Measurements from ENCODE around the gene SS18L1. TPM values are rescaled to one million over a fixed set of nuclear protein-coding genes. Genes with fewer than 3 reads are reported as not detected.

The SS18L1 gene
- total RNA-seq, 1 experiment from 2014 or later = 28.1 TPM

DNA sequence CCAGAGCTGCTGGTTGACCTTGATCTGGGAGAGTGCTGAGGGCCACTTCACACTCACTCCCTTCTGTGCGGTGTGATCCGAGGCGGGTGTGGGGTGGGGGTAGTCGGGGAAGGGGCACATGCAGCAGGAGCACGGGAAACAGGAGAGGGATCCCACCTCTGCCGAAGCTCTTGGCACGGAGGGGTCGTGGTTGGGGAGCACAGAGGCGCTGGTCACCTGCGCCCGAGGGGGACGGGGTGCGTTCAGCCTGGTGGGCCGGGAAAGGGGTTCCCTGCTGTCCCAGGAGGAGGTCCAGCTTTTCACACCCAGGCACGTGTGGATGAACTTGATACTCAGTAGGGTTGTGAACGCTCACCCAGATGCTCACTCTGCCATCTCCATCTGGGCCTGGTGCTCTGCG, 17.3 kb downstream of the SS18L1 start:
- DNase-seq (ENCODE audit: low read depth, low spot score) (no peak), ATAC-seq (no peak)
- RAD21 ChIA-PET (ENCODE audit: low non-redundant PET in 1 of 2, low total read pairs in 2 of 2, uncharacterized antibody in 2 of 2, unreplicated experiment in 2 of 2) = no interaction called here
- POLR2A ChIA-PET = no interaction called here
- Histone ChIP-seq H3K4me3 (replicated peaks in 1 of 2; ENCODE audit: low read depth in 1 of 2, low read length in 2 of 2) (peak overlapping the region; percentile 22 to 34), H3K4me1 (ENCODE audit: control insufficient read depth in 1 of 2, insufficient read depth in 2 of 2, low read length in 2 of 2) (peaks cover 42 to 60% of the 10 kb centered on the region in 2 experiments), H2AFZ (ENCODE audit: low read depth, low read length, poor library complexity, severe bottlenecking) (no peak overlapping the region), H3K4me2 (ENCODE audit: low read length) (peak overlapping the region; percentile 85), H3K27me3 (ENCODE audit: insufficient read depth, low read length) (no peaks in the 10 kb centered on the region), H3K27ac (ENCODE audit: low read depth, low read length) (peak overlapping the region; percentile 55), H3K36me3 (ENCODE audit: control insufficient read depth in 1 of 2, insufficient read depth in 2 of 2, low read length in 2 of 2) (peaks cover 17 to 20% of the 10 kb centered on the region in 2 experiments; a peak in 3 of 4 replicates), H4K20me1 (ENCODE audit: insufficient read depth) (peaks cover 3% of the 10 kb centered on the region; the same call in 1 of the 2 replicates), H3K9me2 (ENCODE audit: insufficient read depth) (no peaks in the 10 kb centered on the region), H3K9ac (ENCODE audit: low read length) (peak overlapping the region; percentile 50), H3K9me3 (ENCODE audit: control insufficient read depth in 1 of 2, insufficient read depth in 1 of 2, low read depth in 1 of 2, low read length in 2 of 2) (no peaks in the 10 kb centered on the region), H3K79me2 (ENCODE audit: insufficient read depth, low read length) (peaks cover 52% of the 10 kb centered on the region)
- TF ChIP-seq EZH2 (IDR thresholded peaks at IDR 0.05) = no peak
- BruUV-seq (replicated peaks) = no TSS peak
- intact Hi-C loops (cut with micrococcal nuclease) = loop anchor here (2.0 kb wide), 1 partner anchor 22 kb away; the partner anchor contains the start of gene MTG2
- CTCF ChIA-PET = no interaction called here

DNA sequence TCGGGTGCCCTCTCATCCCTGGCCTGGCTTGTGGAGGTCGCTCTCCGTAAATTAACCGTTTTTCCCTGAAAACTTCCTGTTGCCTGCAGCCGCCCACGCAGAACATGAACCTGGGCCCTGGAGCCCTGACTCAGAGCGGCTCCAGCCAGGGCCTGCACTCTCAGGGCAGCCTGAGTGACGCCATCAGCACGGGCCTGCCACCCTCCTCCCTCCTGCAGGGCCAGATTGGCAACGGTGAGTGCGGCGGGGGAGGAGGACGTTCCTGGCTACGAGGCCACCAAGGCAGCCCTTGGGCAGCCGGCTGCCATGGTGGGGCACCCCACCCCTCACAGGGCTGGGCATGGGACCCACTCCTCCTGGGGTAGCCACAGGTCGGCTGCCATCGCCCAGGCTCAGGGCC, 17.8 kb downstream of the SS18L1 start:
- Histone ChIP-seq H3K79me2 (ENCODE audit: insufficient read depth, low read length) (peaks cover 48% of the 10 kb centered on the region), H4K20me1 (ENCODE audit: insufficient read depth) (peaks cover 3% of the 10 kb centered on the region; the same call in 1 of the 2 replicates), H3K27ac (ENCODE audit: low read depth, low read length) (peak overlapping the region; percentile 55), H3K9me3 (ENCODE audit: control insufficient read depth in 1 of 2, insufficient read depth in 1 of 2, low read depth in 1 of 2, low read length in 2 of 2) (no peaks in the 10 kb centered on the region), H3K4me1 (ENCODE audit: control insufficient read depth in 1 of 2, insufficient read depth in 2 of 2, low read length in 2 of 2) (peaks cover 39 to 55% of the 10 kb centered on the region in 2 experiments), H3K4me2 (ENCODE audit: low read length) (peak overlapping the region; percentile 85), H3K36me3 (ENCODE audit: control insufficient read depth in 1 of 2, insufficient read depth in 2 of 2, low read length in 2 of 2) (peaks cover 18 to 24% of the 10 kb centered on the region in 2 experiments; a peak in 3 of 4 replicates), H3K4me3 (replicated peaks in 1 of 2; ENCODE audit: low read depth in 1 of 2, low read length in 2 of 2) (peak overlapping the region; percentile 22 to 34), H2AFZ (ENCODE audit: low read depth, low read length, poor library complexity, severe bottlenecking) (no peak overlapping the region), H3K9me2 (ENCODE audit: insufficient read depth) (no peaks in the 10 kb centered on the region), H3K9ac (ENCODE audit: low read length) (peak overlapping the region; percentile 50), H3K27me3 (ENCODE audit: insufficient read depth, low read length) (no peaks in the 10 kb centered on the region)
- ATAC-seq = peak; percentile 48
- POLR2A ChIA-PET = no interaction called here
- TF ChIP-seq TCF7L2 (IDR thresholded peaks at IDR 0.05; ENCODE audit: borderline replicate concordance, extremely low read depth, insufficient read depth, insufficient read length) (no peak), EGR1 (IDR thresholded peaks at IDR 0.05; ENCODE audit: low read depth) (peak; percentile 97), CEBPB (IDR thresholded peaks at IDR 0.05; ENCODE audit: low read depth) (no peak), RAD21 (IDR thresholded peaks at IDR 0.05; ENCODE audit: low read depth) (no peak), SP1 (IDR thresholded peaks at IDR 0.05; ENCODE audit: low read depth) (peak; percentile 54)
- no peak for DNase-seq (ENCODE audit: low read depth, low spot score)
- no TSS peak for BruUV-seq (replicated peaks)
- CTCF ChIA-PET = no interaction called here
- RAD21 ChIA-PET (ENCODE audit: low non-redundant PET in 1 of 2, low total read pairs in 2 of 2, uncharacterized antibody in 2 of 2, unreplicated experiment in 2 of 2) = no interaction called here
- intact Hi-C loops (cut with micrococcal nuclease) = loop anchor here (2.0 kb wide), 1 partner anchor 21 kb away; the partner anchor contains the start of gene MTG2

All from HCT116 (cell line).